GM12892 (cell line): ENCODE data around the gene DHX34.

Experiments used
- POLR2A ChIP-seq: IDR thresholded peaks from 2 replicates; pipeline ENCODE4 v1.6.1; 2011; ENCODE audit warnings: low read depth, low read length, control low read depth
- POLR2AphosphoS5 ChIP-seq: IDR thresholded peaks from 2 replicates; pipeline ENCODE4 v1.6.1; 2011; ENCODE audit warnings: low read depth, low read length, control low read depth
- TAF1 ChIP-seq: IDR thresholded peaks from 2 replicates; pipeline ENCODE4 v1.6.1; 2011; ENCODE audit warnings: low read depth, mild to moderate bottlenecking, control low read depth, low read length, borderline replicate concordance

GRCh38 chr19:47406711-47407416, 57.7 kb downstream of the DHX34 start:
- TF ChIP-seq POLR2AphosphoS5, result no peak
- no peak for TF ChIP-seq POLR2A
- TF ChIP-seq TAF1, result no peak
